Ecto neural progenitor cell (in vitro differentiated cells): ENCODE data around the gene CDC25A.
A peak's percentile ranks its signal among the peaks of the same experiment; 100 is the strongest.
"Not testable (repeated sequence)": the region's sequence is repeated elsewhere in the genome, so short reads cannot be mapped to it uniquely, and the experiment has no call there.

Experiments
- DNase-seq: peaks from one replicate; pipeline ENCODE4 v3.0.0-alpha.2; 2018; ENCODE audit warnings: low spot score

CDC25A gene

DNA sequence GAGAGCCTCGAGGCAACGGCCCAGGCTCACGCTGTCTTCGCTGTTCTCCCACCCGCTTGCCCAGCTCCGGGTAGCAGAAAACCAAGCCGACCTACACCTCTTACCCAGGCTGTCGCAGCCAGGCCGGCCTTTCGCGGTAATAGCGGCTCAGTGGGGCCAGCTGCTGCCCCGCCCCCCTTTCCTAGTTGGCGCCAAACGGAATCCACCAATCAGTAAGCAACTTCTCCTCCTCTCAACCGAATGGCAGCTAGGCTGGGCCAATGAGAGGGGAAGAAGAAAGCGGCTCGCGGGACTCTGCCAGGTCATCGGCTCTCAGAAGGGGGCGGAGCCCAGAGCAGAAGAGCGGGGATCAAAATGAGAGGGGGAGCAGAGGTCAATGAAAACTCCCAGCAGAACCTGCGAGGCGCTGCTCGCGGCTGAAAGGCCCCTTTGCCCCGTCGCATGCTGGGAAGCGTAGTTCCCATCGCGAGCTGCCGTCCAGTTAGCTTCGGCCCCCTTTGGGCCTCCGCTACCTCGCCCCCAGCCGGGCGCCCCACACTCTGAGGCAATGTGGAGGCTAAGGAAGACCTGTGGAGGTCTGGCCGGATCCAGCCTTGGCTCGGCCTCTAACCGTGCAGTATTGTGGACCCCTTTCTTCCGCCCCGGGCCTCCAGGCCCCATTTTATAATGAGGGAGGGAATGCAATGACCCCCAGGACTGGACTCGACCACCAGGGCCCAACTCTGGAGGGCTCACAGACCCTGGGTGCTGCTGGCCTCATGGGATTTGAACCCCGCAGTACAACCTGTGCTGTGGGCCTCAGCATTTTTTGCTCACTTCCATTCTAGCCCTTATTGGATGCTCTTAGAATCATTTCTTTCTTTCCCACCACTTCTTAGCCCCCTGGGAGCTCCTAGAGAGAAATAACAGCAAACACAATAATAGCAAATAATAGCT is at the start of gene CDC25A:
CDC25A (minus strand) TSS at position 152 of the 936 bp plus-strand sequence. CDS start 470 bp downstream, outside the sequence.
- DNase-seq: peak; percentile 98

- DNase-seq: no peak
These were observed 48.3 kb upstream of the CDC25A start for GRCh38 chr3:48236531-48236930.

GRCh38 chr3:48233542-48233941 is 45.3 kb upstream of the CDC25A start:
- no peak for DNase-seq

- peak; percentile 80 for DNase-seq
These were observed 44.5 kb upstream of the CDC25A start for GRCh38 chr3:48232734-48233133.

GRCh38 chr3:48232232-48232631 is 44.0 kb upstream of the CDC25A start:
- DNase-seq: no peak

GRCh38 chr3:48226939-48227338 is 38.7 kb upstream of the CDC25A start:
- no peak for DNase-seq

DNA sequence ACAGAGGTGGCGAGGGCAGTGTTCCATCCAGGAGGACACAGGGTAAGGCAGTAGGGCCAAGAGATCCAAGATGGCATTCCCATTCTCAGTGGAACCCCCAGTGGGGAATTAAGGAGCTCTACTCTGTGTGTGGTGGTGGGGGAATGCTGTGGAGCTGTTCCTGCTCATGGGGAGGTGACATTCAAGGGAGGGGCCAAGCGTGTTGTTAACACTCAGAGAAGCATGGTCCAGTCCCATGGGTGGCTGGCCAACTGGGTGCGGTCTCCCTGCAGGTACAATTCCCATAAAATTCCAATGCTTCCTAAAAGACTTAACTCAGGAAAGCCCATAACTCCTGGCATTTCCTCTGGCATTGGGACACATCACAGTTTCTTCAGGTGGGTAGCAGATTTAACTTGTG is 37.4 kb upstream of the CDC25A start:
- no peak for DNase-seq

DNA sequence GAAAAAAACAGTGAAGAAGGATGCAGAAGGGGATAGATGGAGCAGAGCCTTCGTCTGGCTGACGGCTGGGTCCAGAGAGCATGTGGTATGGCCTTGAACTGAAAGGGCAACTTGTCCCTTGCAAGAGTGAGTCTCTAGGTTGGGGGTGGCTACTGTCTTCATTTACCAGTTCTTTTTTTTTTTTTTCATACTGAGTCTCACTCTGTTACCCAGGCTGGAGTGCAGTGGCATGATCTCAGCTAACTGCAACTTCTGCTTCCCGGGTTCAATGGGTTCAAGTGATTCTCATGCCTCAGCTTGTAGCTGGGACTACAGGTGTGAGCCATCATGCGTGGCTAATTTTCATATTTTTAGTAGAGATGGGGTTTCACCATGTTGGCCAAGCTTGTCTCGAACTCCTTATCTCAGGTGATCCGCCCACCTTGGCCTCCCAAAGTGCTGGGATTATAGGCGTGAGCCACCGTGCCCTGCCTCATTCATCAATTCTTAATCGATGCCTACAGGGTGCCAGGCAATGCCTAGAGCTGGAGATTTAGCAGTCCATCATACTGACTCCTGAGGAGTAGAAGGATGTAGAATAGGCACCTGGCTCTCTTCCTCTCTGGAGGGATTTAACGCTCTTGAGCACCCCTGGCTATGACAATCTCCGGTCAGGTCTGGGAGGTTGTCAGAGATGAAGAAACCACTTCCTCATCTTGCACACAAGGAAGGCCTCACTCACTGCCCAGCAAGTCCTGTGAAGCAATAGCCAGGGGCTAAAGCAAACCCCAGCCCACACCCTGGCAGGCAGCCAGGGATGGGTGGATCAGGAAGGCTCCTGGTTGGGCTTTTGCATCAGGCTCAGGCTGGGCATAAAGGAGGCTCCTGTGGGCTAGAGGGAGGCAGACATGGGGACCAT is 34.6 kb upstream of the CDC25A start, which contains the start of gene CAMP:
CAMP (plus strand) TSS at position 880 of the 898 bp plus-strand sequence; CDS start at position 897, 17 bp downstream.
- DNase-seq: no peak

- no peak for DNase-seq
These were observed 32.5 kb upstream of the CDC25A start for GRCh38 chr3:48220746-48221145.

DNA sequence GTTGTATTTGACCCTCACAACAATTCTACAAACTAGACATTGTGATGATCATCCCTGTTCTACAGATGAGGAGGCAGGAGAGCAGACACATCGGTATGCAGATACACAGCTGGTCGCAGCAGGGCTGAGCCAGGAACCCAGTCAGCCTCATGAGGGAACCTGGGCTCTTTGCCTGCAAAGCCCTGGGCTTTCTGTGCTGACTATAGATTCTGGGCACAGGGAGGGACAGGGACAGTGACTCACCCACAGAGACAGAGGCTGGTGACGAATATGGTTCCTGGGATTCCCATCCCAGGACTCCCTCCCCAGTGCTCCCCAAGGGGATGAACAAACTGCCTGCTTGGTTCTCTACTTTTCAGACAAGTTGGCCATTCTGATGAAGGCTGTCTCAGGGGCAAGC is 31.3 kb upstream of the CDC25A start:
- no peak for DNase-seq

- no peak for DNase-seq
These were observed 30.3 kb upstream of the CDC25A start for GRCh38 chr3:48218537-48218936.

GRCh38 chr3:48217449-48217848 is 29.2 kb upstream of the CDC25A start:
- DNase-seq: no peak

GRCh38 chr3:48215876-48216275 is 27.7 kb upstream of the CDC25A start:
- DNase-seq: no peak

DNA sequence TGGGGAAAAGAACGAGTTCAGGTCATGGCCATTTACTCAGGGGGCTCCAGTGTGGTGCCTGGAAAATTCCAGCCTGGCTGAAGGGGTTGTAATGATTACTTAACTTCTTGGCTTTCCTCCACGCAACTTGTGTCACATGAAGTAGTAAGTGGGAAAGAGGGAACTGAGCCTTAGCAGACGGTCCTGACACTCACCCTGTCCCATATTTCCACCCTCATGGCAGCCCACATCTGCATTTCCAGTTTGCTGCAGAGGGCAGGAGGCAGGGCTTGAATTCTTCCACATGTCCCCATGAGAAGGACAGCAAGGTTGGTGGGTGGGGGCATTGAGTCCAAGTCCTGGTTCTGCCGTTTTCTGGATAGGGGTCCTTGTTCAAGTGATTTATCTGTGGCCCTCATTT is 27.2 kb upstream of the CDC25A start:
- no peak for DNase-seq

DNA sequence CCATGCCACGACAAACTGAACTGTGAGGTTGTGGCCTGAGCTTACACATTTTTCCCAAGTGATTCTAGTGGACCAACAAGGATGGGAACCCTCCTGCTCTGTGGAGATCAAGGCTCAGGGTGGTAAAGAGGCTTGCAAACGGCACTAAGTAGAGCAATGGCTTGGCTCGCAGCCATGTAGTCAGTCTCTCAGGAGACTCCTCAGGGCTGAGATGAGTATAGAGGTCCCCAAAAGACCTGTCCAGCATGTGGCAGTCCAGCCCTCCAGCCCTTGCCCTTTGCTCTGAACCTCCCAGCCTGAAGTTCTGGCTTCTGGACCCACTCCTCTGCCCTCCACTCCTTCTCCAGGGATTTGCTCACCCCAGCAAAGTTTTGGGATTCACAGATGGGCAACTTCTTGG is 26.8 kb upstream of the CDC25A start:
- DNase-seq: no peak

- DNase-seq: no peak
These were observed 26.0 kb upstream of the CDC25A start for GRCh38 chr3:48214225-48214624.

GRCh38 chr3:48211776-48212175 is 23.6 kb upstream of the CDC25A start:
- not testable (repeated sequence) for DNase-seq

DNA sequence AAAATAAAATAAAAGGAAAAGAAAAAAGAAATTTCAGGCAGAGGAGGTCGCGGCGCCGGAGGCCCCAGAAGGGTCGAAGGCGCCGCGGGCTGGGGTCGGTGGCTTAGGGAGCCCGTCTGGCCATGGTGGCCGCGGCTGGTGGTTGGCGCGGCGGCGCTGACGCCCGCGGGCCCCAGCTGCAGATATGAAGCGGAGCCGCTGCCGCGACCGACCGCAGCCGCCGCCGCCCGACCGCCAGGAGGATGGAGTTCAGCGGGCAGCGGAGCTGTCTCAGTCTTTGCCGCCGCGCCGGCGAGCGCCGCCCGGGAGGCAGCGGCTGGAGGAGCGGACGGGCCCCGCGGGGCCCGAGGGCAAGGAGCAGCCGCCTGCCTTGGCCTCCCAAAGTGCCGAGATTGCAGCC is 22.3 kb upstream of the CDC25A start:
- DNase-seq: not testable (repeated sequence)

DNA sequence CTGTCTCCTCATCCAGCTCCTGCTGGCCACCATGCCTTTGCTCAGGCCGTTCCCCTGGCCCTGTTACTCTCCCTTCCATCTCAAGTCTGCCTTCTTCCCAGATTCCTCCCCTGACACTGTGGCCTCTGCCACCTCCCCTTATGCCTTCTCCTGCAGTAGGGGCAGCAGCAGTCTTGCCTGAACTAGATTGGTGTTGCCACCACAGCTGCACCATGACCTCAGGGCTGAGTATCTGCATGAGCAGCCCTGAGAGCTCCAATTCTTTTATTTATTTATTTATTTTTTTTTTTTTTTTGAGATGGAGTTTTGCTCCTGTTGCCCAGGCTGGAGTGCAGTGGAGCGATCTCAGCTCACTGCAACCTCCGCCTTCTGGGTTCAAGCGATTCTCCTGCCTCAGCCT is 21.2 kb upstream of the CDC25A start:
- no peak for DNase-seq

DNA sequence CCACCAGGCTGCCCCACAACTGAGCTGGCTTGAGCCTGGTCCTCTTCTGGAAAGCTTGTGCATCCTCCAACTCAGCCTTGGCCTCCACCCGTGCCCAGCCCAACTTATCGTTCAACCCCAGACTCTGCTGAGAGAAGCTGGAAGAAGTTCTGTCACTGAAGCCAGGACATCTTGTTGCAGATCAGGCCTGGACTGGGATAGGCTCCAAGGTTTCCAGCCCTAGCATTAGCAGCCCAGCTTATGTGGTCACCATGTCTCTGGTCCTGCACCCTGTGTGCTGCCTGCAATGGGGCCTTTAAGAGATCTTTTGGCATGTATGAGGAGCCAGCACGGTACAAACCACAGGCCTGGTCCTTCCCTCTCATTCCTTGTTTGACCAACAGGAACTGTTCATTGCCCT is 19.9 kb upstream of the CDC25A start:
- no peak for DNase-seq

DNA sequence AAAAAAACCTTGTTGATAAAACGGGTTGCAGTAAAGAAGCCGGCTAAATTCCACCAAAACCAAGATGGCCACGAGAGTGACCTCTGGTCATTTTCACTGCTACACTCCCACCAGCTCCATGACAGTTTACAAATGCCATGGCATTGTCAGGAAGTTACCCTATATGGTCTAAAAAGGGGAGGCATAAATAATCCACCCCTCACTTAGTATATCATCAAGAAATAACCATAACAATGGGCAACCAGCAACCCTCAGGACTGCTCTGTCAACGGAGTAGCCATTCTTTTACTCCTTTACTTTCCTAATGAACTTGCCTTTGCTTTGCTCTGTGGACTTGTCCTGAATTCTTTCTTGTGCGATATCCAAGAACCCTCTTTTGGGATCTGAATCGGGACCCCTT is 14.4 kb upstream of the CDC25A start:
- no peak for DNase-seq

- no peak for DNase-seq
These were observed 10.9 kb upstream of the CDC25A start for GRCh38 chr3:48199117-48199516.

GRCh38 chr3:48196611-48197010 is 8.4 kb upstream of the CDC25A start:
- no peak for DNase-seq
